H9 (cell line): ENCODE results near the gene GATC. TPM values are rescaled to one million over a fixed set of nuclear protein-coding genes. Genes with fewer than 3 reads are reported as not detected.

Experiments used
- DNase-seq: peaks from one replicate; pipeline ENCODE4 v3.0.0-alpha.2; 2017
- H2AFZ ChIP-seq: one replicate; pipeline ENCODE4 v1.6.1; 2013; ENCODE audit warnings: mild to moderate bottlenecking, low read length, control low read depth, moderate library complexity
- H2AK5ac ChIP-seq: 2 replicates; pipeline ENCODE4 v1.6.1; 2013; ENCODE audit warnings: low read length, control low read depth, mixed read lengths; ENCODE audit not compliant: insufficient read length
- H2BK120ac ChIP-seq: one replicate; pipeline ENCODE4 v1.6.1; 2013; ENCODE audit warnings: low read depth, mild to moderate bottlenecking, low read length, control low read depth, inconsistent platforms; ENCODE audit not compliant: poor library complexity, severe bottlenecking
- H2BK12ac ChIP-seq: 2 replicates; pipeline ENCODE4 v1.6.1; 2013; ENCODE audit warnings: low read length, control low read depth, mixed read lengths, low read depth; ENCODE audit not compliant: insufficient read length
- H2BK15ac ChIP-seq: 2 replicates; pipeline ENCODE4 v1.6.1; 2013; ENCODE audit warnings: low read depth, low read length, control low read depth
- H2BK20ac ChIP-seq: one replicate; pipeline ENCODE4 v1.6.1; 2013; ENCODE audit warnings: low read depth, mild to moderate bottlenecking, low read length, control low read depth, inconsistent platforms; ENCODE audit not compliant: poor library complexity, severe bottlenecking
- H2BK5ac ChIP-seq: 2 replicates; pipeline ENCODE4 v1.6.1; 2013; ENCODE audit warnings: low read length, control low read depth, mixed read lengths; ENCODE audit not compliant: insufficient read length
- H3K14ac ChIP-seq: 2 replicates; pipeline ENCODE4 v1.6.1; 2013; ENCODE audit warnings: low read length, control low read depth; ENCODE audit not compliant: insufficient read depth
- H3K18ac ChIP-seq: 2 replicates; pipeline ENCODE4 v1.6.1; 2013; ENCODE audit warnings: low read depth, mild to moderate bottlenecking, mixed read lengths, low read length, control low read depth; ENCODE audit not compliant: insufficient read length
- H3K23ac ChIP-seq: 2 replicates; pipeline ENCODE4 v1.6.1; 2013; ENCODE audit warnings: low read length, control low read depth, mixed read lengths, low read depth; ENCODE audit not compliant: insufficient read length
- H3K23me2 ChIP-seq: 2 replicates; pipeline ENCODE4 v1.6.1; 2013; ENCODE audit warnings: low read depth, mild to moderate bottlenecking, mixed read lengths, low read length, control low read depth; ENCODE audit not compliant: insufficient read length, poor library complexity, severe bottlenecking
- H3K27ac ChIP-seq: 2 replicates; pipeline ENCODE4 v1.5.1; 2013; ENCODE audit warnings: low read length, control low read depth, mixed read lengths, low read depth; ENCODE audit not compliant: insufficient read length
- H3K27me3 ChIP-seq: 2 replicates; pipeline ENCODE4 v1.6.1; 2013; ENCODE audit warnings: low read length, control low read depth, inconsistent platforms; ENCODE audit not compliant: insufficient read depth
- H3K4ac ChIP-seq: 2 replicates; pipeline ENCODE4 v1.6.1; 2013; ENCODE audit warnings: low read depth, mild to moderate bottlenecking, control low read depth, inconsistent platforms, low read length, moderate library complexity
- H3K4me1 ChIP-seq: 2 replicates; pipeline ENCODE4 v1.6.1; 2013; ENCODE audit warnings: low read length, control low read depth, inconsistent platforms; ENCODE audit not compliant: insufficient read depth
- H3K4me2 ChIP-seq: 2 replicates; pipeline ENCODE4 v1.6.1; 2013; ENCODE audit warnings: low read length, control low read depth, mixed read lengths; ENCODE audit not compliant: insufficient read length, insufficient read depth
- H3K56ac ChIP-seq: 2 replicates; pipeline ENCODE4 v1.6.1; 2013; ENCODE audit warnings: low read depth, mild to moderate bottlenecking, mixed read lengths, low read length, control low read depth; ENCODE audit not compliant: insufficient read length
- H3K79me1 ChIP-seq: 2 replicates; pipeline ENCODE4 v1.6.1; 2013; ENCODE audit warnings: low read depth, mild to moderate bottlenecking, moderate library complexity, low read length, control low read depth, inconsistent platforms; ENCODE audit not compliant: insufficient read depth, poor library complexity, severe bottlenecking
- H3K79me2 ChIP-seq: 2 replicates; pipeline ENCODE4 v1.6.1; 2013; ENCODE audit warnings: low read length, control low read depth, inconsistent platforms; ENCODE audit not compliant: insufficient read depth
- H3K9ac ChIP-seq: 2 replicates; pipeline ENCODE4 v1.6.1; 2013; ENCODE audit warnings: low read length, control low read depth, mixed read lengths; ENCODE audit not compliant: insufficient read length; ENCODE audit errors: extremely low read depth
- H3K9me3 ChIP-seq: one replicate; pipeline ENCODE4 v1.6.1; 2013; ENCODE audit warnings: low read depth, low read length, inconsistent platforms; ENCODE audit not compliant: control insufficient read depth
- H3T11ph ChIP-seq: one replicate; pipeline ENCODE4 v1.6.1; 2013; ENCODE audit warnings: mild to moderate bottlenecking, low read length, control low read depth, inconsistent platforms
- H4K20me1 ChIP-seq: one replicate; pipeline ENCODE4 v1.6.1; 2013; ENCODE audit not compliant: control insufficient read depth, insufficient read length, insufficient read depth
- H4K5ac ChIP-seq: 2 replicates; pipeline ENCODE4 v1.6.1; 2013; ENCODE audit warnings: low read depth, mild to moderate bottlenecking, mixed read lengths, low read length, control low read depth; ENCODE audit not compliant: insufficient read length
- H4K8ac ChIP-seq: replicated peaks from 2 replicates; pipeline ENCODE4 v1.6.1; 2013; ENCODE audit warnings: low read length, control low read depth, mixed read lengths, low read depth; ENCODE audit not compliant: insufficient read length
- H4K91ac ChIP-seq: 2 replicates; pipeline ENCODE4 v1.6.1; 2013; ENCODE audit warnings: low read depth, mild to moderate bottlenecking, moderate library complexity, mixed read lengths, low read length, control low read depth; ENCODE audit not compliant: insufficient read length
- H3K27ac Mint-ChIP-seq, 3 experiments: 2 replicates in 2 of 3; 3 replicates in 1 of 3; pipeline ENCODE4 v1.8.0; 2020 to 2021; ENCODE audit warnings: mixed read lengths in 3 of 3, mild to moderate bottlenecking in 1 of 3, moderate library complexity in 1 of 3
- H3K27me3 Mint-ChIP-seq: 2 replicates; pipeline ENCODE4 v1.8.0; 2021; ENCODE audit warnings: low read depth, mild to moderate bottlenecking, moderate library complexity, mixed read lengths
- H3K36me3 Mint-ChIP-seq, 3 experiments: 2 replicates in 2 of 3; 3 replicates in 1 of 3; pipeline ENCODE4 v1.8.0; 2020 to 2021; ENCODE audit warnings: low read depth in 3 of 3, mixed read lengths in 3 of 3; ENCODE audit not compliant: insufficient read depth in 1 of 3
- H3K4me1 Mint-ChIP-seq, 2 experiments: 2 replicates each; pipeline ENCODE4 v1.8.0; 2020; ENCODE audit warnings: mixed read lengths in 2 of 2
- H3K4me3 Mint-ChIP-seq, 2 experiments: 2 replicates in 1 of 2; 3 replicates in 1 of 2; pipeline ENCODE4 v1.8.0; 2020 to 2021; ENCODE audit warnings: mild to moderate bottlenecking in 2 of 2, mixed read lengths in 2 of 2, moderate library complexity in 1 of 2
- H3K9me3 Mint-ChIP-seq, 2 experiments: 2 replicates in 1 of 2; 3 replicates in 1 of 2; pipeline ENCODE4 v1.8.0; 2020; ENCODE audit warnings: mild to moderate bottlenecking in 2 of 2, mixed read lengths in 2 of 2, moderate library complexity in 1 of 2
- CTCF ChIP-seq: fragments of 200-600 bp; sonication (generic); conservative IDR thresholded peaks from 3 replicates; pipeline ENCODE4 v1.8.0; 2021; ENCODE audit warnings: antibody characterized with exemption, mild to moderate bottlenecking
- WGBS: extraction: QIAGEN DNeasy Blood & Tissue Kit; methylation state at CpG from one replicate; pipeline ENCODE4 v1.1.7; 2013; ENCODE audit warnings: missing lambda C conversion rate, low lambda C conversion rate, mixed read lengths; ENCODE audit not compliant: insufficient read length; ENCODE audit errors: extremely low coverage; 5-methylcytosine and 5-hydroxymethylcytosine counted together
- total RNA-seq: library from RNA; stranded (reverse); gene quantifications from 2 replicates; pipeline ENCODE4 v1.2.1, GENCODE V29; 2021

GATC gene
- total RNA-seq, 1 experiment from 2014 or later: 25.9 TPM

DNA sequence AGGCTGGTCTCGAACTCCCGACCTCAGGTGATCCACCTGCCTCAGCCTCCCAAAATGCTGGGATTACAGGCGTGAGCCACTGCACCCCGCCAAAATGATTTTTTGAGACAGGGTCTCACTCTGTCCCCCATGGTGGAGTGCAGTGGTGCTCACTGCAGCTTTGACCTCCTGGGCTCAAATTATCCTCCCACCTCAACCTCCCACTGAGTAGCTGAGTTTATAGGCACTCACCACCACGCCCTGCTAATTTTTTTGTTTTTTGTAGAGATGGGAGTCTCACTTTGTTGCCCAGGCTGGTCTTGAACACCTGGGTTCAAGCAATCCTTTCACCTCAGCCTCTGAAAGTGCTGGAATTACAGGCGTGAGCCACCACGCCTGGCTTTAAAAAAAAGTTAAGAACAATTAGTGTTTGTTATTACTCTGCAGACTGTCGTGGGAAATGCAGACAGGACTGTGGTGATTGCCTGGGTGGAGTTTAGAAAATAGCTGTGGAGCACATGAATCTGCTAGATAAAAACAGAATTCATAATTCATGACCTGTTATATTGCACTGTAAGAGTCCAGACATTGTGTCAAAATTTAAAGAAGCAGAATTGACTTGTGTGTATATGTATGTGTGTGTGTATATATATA, 17.5 kb upstream of the GATC start:
- H3K4me1 ChIP-seq: no peaks in the 10 kb centered on the region; the same call in 1 of the 2 replicates
- H3K23ac ChIP-seq: no peak overlapping the region
- no peak overlapping the region for H3K14ac ChIP-seq
- Mint-ChIP-seq H3K27me3 (peaks cover under 1% of the 10 kb centered on the region; the same call in 1 of the 2 replicates), H3K27ac (peak overlapping the region in 2 of 3 experiments; percentile 17 to 82; a peak in 1 of 7 replicates), H3K9me3 (no peaks in the 10 kb centered on the region), H3K4me3 (peak overlapping the region in 1 of 2 experiments; percentile 55; a peak in 1 of 5 replicates), H3K36me3 (no peaks in the 10 kb centered on the region), H3K4me1 (peaks cover 15 to 17% of the 10 kb centered on the region in 2 experiments)
- no peaks in the 10 kb centered on the region for H4K20me1 ChIP-seq
- H2BK12ac ChIP-seq: no peak overlapping the region
- no CpG with 5 or more reads among the region's 8 CpGs for WGBS
- H3K18ac ChIP-seq: no peak overlapping the region
- H2AFZ ChIP-seq: no peak overlapping the region
- H2AK5ac ChIP-seq: no peak overlapping the region
- no peak overlapping the region for H4K91ac ChIP-seq
- no peak overlapping the region for H3K9ac ChIP-seq
- no peak for DNase-seq
- H2BK5ac ChIP-seq: no peak overlapping the region
- no peak overlapping the region for H4K5ac ChIP-seq
- H3K4me2 ChIP-seq: no peak overlapping the region
- no peaks in the 10 kb centered on the region for H3K23me2 ChIP-seq
- no peak overlapping the region for H2BK20ac ChIP-seq
- no peak for TF ChIP-seq CTCF
- H2BK15ac ChIP-seq: no peak overlapping the region
- H3K9me3 ChIP-seq: no peaks in the 10 kb centered on the region
- no peaks in the 10 kb centered on the region for H3K79me1 ChIP-seq
- no peak overlapping the region for H2BK120ac ChIP-seq
- H3K56ac ChIP-seq: no peak overlapping the region
- no peak overlapping the region for H3K27ac ChIP-seq
- H3T11ph ChIP-seq: no peak overlapping the region
- no peaks in the 10 kb centered on the region for H3K79me2 ChIP-seq
- no peaks in the 10 kb centered on the region for H3K27me3 ChIP-seq
- H4K8ac ChIP-seq: no peak overlapping the region
- H3K4ac ChIP-seq: no peak overlapping the region
